ENCODE data around the gene CACNA2D2. TPM values are rescaled to one million over a fixed set of nuclear protein-coding genes. Genes with fewer than 3 reads are reported as not detected.
A peak's percentile ranks its signal among the peaks of the same experiment; 100 is the strongest.

CACNA2D2 gene
- total and polyA plus RNA-seq, 2 of the 8 experiments (the other 6 are each of a cell fraction or from before 2014, with no cell fraction given) = 14.1 to 25.0 TPM

- Histone ChIP-seq H3K9me3 (ENCODE audit: insufficient read depth in 2 of 2, low read depth in 1 of 2, low read length in 1 of 2) (no peaks in the 10 kb centered on the region), H2AK5ac (ENCODE audit: low read depth, low read length) (no peak overlapping the region), H3K23me2 (ENCODE audit: low read depth, low read length) (no peaks in the 10 kb centered on the region), H3K56ac (replicated peaks; ENCODE audit: insufficient read length, low read depth, low read length) (no peak overlapping the region), H3K27me3 (replicated peaks in 1 of 4; ENCODE audit: control insufficient read depth in 3 of 4, extremely low read depth in 1 of 4, insufficient read depth in 3 of 4, low read length in 3 of 4) (peaks cover 0 to 3% (median 0%) of the 10 kb centered on the region in 4 experiments; a peak in 3 of 7 replicates), H3K4me2 (ENCODE audit: insufficient read depth in 1 of 2, low read depth in 2 of 2, low read length in 2 of 2) (no peak overlapping the region), H3K4me1 (replicated peaks in 1 of 4; ENCODE audit: control insufficient read depth in 3 of 4, insufficient read depth in 4 of 4, low read length in 3 of 4) (peaks cover 0 to 6% (median 2%) of the 10 kb centered on the region in 4 experiments; a peak in 3 of 7 replicates), H3K79me2 (ENCODE audit: control insufficient read depth in 1 of 2, insufficient read depth in 2 of 2, low read length in 2 of 2) (no peaks in the 10 kb centered on the region), H3K4ac (replicated peaks; ENCODE audit: insufficient read length, low read depth, low read length) (no peak overlapping the region), H3K23ac (ENCODE audit: insufficient read length) (no peak overlapping the region), H2BK120ac (replicated peaks; ENCODE audit: low read depth, low read length) (no peak overlapping the region), H4K91ac (replicated peaks; ENCODE audit: insufficient read length, low read length) (no peak overlapping the region), H2BK20ac (ENCODE audit: low read length) (peak overlapping the region; percentile 86; the same call in 1 of the 2 replicates), H4K8ac (ENCODE audit: extremely low read depth, insufficient read depth, low read length) (no peak overlapping the region), H3K9ac (replicated peaks in 1 of 4; ENCODE audit: extremely low read depth in 1 of 4, low read depth in 3 of 4, low read length in 3 of 4) (no peak overlapping the region), H3K79me1 (ENCODE audit: low read depth, low read length) (no peaks in the 10 kb centered on the region), H3K14ac (ENCODE audit: insufficient read length) (no peak overlapping the region), H4K20me1 (replicated peaks in 1 of 2; ENCODE audit: control insufficient read depth in 1 of 2, insufficient read depth in 2 of 2, low read length in 2 of 2) (no peaks in the 10 kb centered on the region), H3K4me3 (ENCODE audit: extremely low read depth in 1 of 4, insufficient read depth in 2 of 4, low read depth in 3 of 4, low read length in 4 of 4) (no peak overlapping the region), H2BK15ac (ENCODE audit: low read length) (0 out of 2 replicates have a peak overlapping the region, but pooled peaks have one; percentile 1), H4K5ac (ENCODE audit: insufficient read length, low read depth, low read length) (no peak overlapping the region), H2AFZ (ENCODE audit: low read length) (0 out of 2 replicates have a peak overlapping the region, but pooled peaks have one; percentile 19), H3K27ac (ENCODE audit: low read depth, low read length) (no peak overlapping the region), H2BK5ac (ENCODE audit: low read depth, low read length) (0 out of 2 replicates have a peak overlapping the region, but pooled peaks have one; percentile 49), H2BK12ac (ENCODE audit: low read depth, low read length) (peak overlapping the region; percentile 68; the same call in 1 of the 2 replicates), H3K36me3 (ENCODE audit: control insufficient read depth in 2 of 4, insufficient read depth in 4 of 4, low read length in 3 of 4) (no peaks in the 10 kb centered on the region), H3K18ac (ENCODE audit: extremely low read depth, low read length) (no peak overlapping the region)
- ChIA-PET CTCF (ENCODE audit: partially characterized antibody) (interaction anchor here (0.7 to 46.5 kb wide), 46 partner anchors 10 to 323 kb away, joined by 3 to 863 read pairs (median 6); partner anchors contain the start of genes CACNA2D2, CISH, HEMK1 and MAPKAPK3), POLR2A (ENCODE audit: partially characterized antibody) (interaction anchor here (0.8 to 1.4 kb wide), 2 partner anchors 11 to 33 kb away, joined by 3 read pairs; no protein-coding TSS in a partner anchor)
- WGBS, 2 experiments (ENCODE audit: extremely low coverage in 1 of 2, insufficient coverage in 1 of 2, insufficient read length in 1 of 2, insufficient replicate concordance in 2 of 2, low coverage in 1 of 2, low lambda C conversion rate in 2 of 2, missing lambda C conversion rate in 1 of 2) = 100% methylated on average over 3 of the region's 3 CpGs; no CpG with 5 or more reads in 1 of the 2 experiments
- FAIRE-seq (no peak), DNase-seq (ENCODE audit: low read depth in 1 of 2, low spot score in 2 of 2) (no peak)
- TF ChIP-seq SIRT6 (IDR thresholded peaks at IDR 0.05; ENCODE audit: low read length) (no peak), CHD1 (IDR thresholded peaks at IDR 0.05; ENCODE audit: low read depth, low read length) (no peak), RXRA (IDR thresholded peaks at IDR 0.05; ENCODE audit: insufficient read depth, low read depth, low read length) (no peak), CTCF (IDR thresholded peaks at IDR 0.05; ENCODE audit: control extremely low read depth in 1 of 3, insufficient read depth in 1 of 3, low read depth in 1 of 3, low read length in 3 of 3) (no peak), BACH1 (IDR thresholded peaks at IDR 0.05; ENCODE audit: low read length) (no peak), ATF3 (IDR thresholded peaks at IDR 0.05; ENCODE audit: insufficient read depth, low read depth, low read length) (no peak), KDM4A (IDR thresholded peaks at IDR 0.05; ENCODE audit: low read depth, low read length, severe bottlenecking) (no peak), SRF (IDR thresholded peaks at IDR 0.05; ENCODE audit: low read depth, low read length) (no peak), POLR2A (IDR thresholded peaks at IDR 0.05; ENCODE audit: control extremely low read depth in 1 of 2, low read depth in 2 of 2, low read length in 2 of 2) (no peak), TEAD4 (IDR thresholded peaks at IDR 0.05; ENCODE audit: low read depth, low read length) (no peak), MAX (IDR thresholded peaks at IDR 0.05) (no peak)
Observed at GRCh38 chr3:50549226-50549625, 45.8 kb upstream of the CACNA2D2 start.

Measured in H1 (cell line).